ENCODE data around the gene YBX2.

The YBX2 gene

DNA sequence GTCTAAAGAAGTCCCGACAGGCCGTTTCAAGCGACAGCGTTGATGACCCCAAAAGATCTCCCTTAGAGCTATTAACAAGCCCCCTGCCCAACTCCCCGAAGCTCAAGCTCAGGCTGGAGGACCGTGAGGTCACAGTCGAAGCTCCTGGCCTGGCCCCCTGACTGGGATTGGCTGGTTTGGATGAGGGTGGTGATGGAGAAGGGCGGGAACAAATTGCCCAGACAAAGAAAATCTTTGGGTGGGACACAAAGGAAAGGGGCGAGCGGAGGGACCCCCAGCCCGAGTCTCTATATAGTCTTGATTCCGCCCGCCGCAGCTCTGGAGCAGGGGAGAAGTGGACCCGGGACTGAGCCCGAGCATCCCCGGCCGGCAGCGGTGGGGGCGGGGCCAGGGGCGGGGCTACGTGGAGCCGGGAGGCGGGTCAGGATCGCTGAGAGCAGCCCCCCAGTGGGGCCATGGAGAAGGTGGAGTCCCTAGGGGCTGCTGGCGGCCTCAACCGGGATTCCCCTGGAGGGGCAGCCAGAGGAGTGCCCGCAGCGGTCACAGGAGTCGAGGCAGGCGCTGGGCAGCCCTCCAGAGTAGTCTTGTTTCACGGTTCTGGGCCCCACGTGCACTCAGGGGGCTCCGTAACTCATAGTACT lies 35.7 kb upstream of the YBX2 start:
- peak in 1 of 2 experiments; percentile 66 for DNase-seq (ENCODE audit: low read depth in 1 of 2, low spot score in 1 of 2)
- H3K27ac ChIP-seq (replicated peaks): peak overlapping the region; percentile 85
- TF ChIP-seq, protein P1, sequence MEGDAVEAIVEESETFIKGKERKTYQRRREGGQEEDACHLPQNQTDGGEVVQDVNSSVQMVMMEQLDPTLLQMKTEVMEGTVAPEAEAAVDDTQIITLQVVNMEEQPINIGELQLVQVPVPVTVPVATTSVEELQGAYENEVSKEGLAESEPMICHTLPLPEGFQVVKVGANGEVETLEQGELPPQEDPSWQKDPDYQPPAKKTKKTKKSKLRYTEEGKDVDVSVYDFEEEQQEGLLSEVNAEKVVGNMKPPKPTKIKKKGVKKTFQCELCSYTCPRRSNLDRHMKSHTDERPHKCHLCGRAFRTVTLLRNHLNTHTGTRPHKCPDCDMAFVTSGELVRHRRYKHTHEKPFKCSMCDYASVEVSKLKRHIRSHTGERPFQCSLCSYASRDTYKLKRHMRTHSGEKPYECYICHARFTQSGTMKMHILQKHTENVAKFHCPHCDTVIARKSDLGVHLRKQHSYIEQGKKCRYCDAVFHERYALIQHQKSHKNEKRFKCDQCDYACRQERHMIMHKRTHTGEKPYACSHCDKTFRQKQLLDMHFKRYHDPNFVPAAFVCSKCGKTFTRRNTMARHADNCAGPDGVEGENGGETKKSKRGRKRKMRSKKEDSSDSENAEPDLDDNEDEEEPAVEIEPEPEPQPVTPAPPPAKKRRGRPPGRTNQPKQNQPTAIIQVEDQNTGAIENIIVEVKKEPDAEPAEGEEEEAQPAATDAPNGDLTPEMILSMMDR (IDR thresholded peaks at IDR 0.05; ENCODE audit: insufficient read depth, low read length): no peak
- no peak for TF ChIP-seq GABPA (IDR thresholded peaks at IDR 0.05; ENCODE audit: low read depth)
- TF ChIP-seq POLR2AphosphoS5 (IDR thresholded peaks at IDR 0.05; ENCODE audit: low read depth): no peak
- TF ChIP-seq, protein P2, sequence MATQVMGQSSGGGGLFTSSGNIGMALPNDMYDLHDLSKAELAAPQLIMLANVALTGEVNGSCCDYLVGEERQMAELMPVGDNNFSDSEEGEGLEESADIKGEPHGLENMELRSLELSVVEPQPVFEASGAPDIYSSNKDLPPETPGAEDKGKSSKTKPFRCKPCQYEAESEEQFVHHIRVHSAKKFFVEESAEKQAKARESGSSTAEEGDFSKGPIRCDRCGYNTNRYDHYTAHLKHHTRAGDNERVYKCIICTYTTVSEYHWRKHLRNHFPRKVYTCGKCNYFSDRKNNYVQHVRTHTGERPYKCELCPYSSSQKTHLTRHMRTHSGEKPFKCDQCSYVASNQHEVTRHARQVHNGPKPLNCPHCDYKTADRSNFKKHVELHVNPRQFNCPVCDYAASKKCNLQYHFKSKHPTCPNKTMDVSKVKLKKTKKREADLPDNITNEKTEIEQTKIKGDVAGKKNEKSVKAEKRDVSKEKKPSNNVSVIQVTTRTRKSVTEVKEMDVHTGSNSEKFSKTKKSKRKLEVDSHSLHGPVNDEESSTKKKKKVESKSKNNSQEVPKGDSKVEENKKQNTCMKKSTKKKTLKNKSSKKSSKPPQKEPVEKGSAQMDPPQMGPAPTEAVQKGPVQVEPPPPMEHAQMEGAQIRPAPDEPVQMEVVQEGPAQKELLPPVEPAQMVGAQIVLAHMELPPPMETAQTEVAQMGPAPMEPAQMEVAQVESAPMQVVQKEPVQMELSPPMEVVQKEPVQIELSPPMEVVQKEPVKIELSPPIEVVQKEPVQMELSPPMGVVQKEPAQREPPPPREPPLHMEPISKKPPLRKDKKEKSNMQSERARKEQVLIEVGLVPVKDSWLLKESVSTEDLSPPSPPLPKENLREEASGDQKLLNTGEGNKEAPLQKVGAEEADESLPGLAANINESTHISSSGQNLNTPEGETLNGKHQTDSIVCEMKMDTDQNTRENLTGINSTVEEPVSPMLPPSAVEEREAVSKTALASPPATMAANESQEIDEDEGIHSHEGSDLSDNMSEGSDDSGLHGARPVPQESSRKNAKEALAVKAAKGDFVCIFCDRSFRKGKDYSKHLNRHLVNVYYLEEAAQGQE (IDR thresholded peaks at IDR 0.05; ENCODE audit: insufficient replicate concordance, low read depth): no peak
- no peak for TF ChIP-seq SPI1 (IDR thresholded peaks at IDR 0.05; ENCODE audit: borderline replicate concordance, low read depth)

DNA sequence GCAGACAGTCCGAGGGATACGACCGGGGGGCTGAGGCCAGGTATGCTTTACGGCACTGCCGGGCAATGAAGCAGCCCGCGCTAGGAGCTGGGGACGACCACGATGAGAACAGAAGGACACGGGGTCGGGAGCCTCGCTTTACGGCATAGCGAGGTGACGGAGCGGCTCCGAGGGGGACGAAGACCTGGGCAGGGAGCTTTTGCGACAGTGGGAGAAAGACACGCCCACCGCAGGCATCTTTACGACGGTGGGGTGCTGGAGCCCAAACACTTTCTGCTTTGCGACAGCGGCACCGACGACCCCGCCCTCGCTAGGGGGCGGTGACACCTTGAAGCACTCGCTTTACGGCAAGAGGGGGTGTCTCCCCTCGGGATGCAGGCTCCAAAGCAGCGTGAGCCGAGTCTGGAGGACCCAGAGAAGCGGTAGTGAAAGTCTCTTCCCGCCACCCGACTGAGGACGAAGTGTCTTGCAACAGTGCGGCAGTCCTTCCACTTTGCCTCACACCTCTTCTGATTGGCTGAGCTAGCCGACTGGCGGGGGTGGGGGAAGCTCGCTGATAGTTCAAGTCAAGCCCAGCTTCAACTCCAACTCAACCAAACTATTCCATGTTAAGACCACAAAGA lies 35.0 kb upstream of the YBX2 start:
- H3K27ac ChIP-seq (replicated peaks): peak overlapping the region; percentile 85
- TF ChIP-seq POLR2AphosphoS5 (IDR thresholded peaks at IDR 0.05; ENCODE audit: low read depth) (peak; percentile 21; the same call in 1 of the 2 replicates), GABPA (IDR thresholded peaks at IDR 0.05; ENCODE audit: low read depth) (no peak), SPI1 (IDR thresholded peaks at IDR 0.05; ENCODE audit: borderline replicate concordance, low read depth) (no peak)
- TF ChIP-seq, protein P2 (IDR thresholded peaks at IDR 0.05; ENCODE audit: insufficient replicate concordance, low read depth): no peak
- TF ChIP-seq, protein P1 (IDR thresholded peaks at IDR 0.05; ENCODE audit: insufficient read depth, low read length): no peak
- DNase-seq (ENCODE audit: low read depth in 1 of 2, low spot score in 1 of 2): peak; percentile 94 to 97
- peak overlapping the region; percentile 77 for H3K4me3 ChIP-seq (replicated peaks; ENCODE audit: insufficient read depth, low read length)
- H3K27me3 ChIP-seq (ENCODE audit: insufficient read depth, poor library complexity, severe bottlenecking): no peaks in the 10 kb centered on the region

More for the DNA sequence above, 35.7 kb upstream of the YBX2 start:
- H3K4me3 ChIP-seq (replicated peaks; ENCODE audit: insufficient read depth, low read length): peak overlapping the region; percentile 77
- H3K27me3 ChIP-seq (ENCODE audit: insufficient read depth, poor library complexity, severe bottlenecking): no peaks in the 10 kb centered on the region

- TF ChIP-seq GABPA (IDR thresholded peaks at IDR 0.05; ENCODE audit: low read depth) (no peak), SPI1 (IDR thresholded peaks at IDR 0.05; ENCODE audit: borderline replicate concordance, low read depth) (no peak), POLR2AphosphoS5 (IDR thresholded peaks at IDR 0.05; ENCODE audit: low read depth) (no peak)
- TF ChIP-seq, protein P1 (IDR thresholded peaks at IDR 0.05; ENCODE audit: insufficient read depth, low read length): no peak
- TF ChIP-seq, protein P2 (IDR thresholded peaks at IDR 0.05; ENCODE audit: insufficient replicate concordance, low read depth): no peak
- no peaks in the 10 kb centered on the region for H3K27me3 ChIP-seq (ENCODE audit: insufficient read depth, poor library complexity, severe bottlenecking)
- H3K27ac ChIP-seq (replicated peaks): peak within 1 kb of the TSS; percentile 85
- H3K4me3 ChIP-seq (replicated peaks; ENCODE audit: insufficient read depth, low read length): peak within 1 kb of the TSS; percentile 77
- no peak for DNase-seq (ENCODE audit: low read depth in 1 of 2, low spot score in 1 of 2)
Observed at GRCh38 chr17:7328840-7329373, 34.5 kb upstream of the YBX2 start, which contains the start of gene NEURL4. Gene NEURL4, minus strand, starts transcription at chr17:7329335. Its CDS starts 23 bp downstream, at chr17:7329312.

Data from HL-60 (cell line).